MM.1S (cell line): ENCODE data around the gene CARS2.

Experiments used
- DNase-seq: peaks from one replicate; pipeline ENCODE4 v3.0.0-alpha.2; 2015
- H2AFZ ChIP-seq: fragments of 300-600 bp; sonication (generic); 2 replicates; pipeline ENCODE4 v1.6.0; 2016; ENCODE audit warnings: antibody characterized with exemption, low read length
- H3F3A ChIP-seq: fragments of 300-600 bp; sonication (generic); 2 replicates; pipeline ENCODE4 v1.6.1; 2016; ENCODE audit warnings: mild to moderate bottlenecking, antibody characterized with exemption, low read length, moderate library complexity, mixed read lengths; ENCODE audit not compliant: insufficient read depth
- H3K27ac ChIP-seq: fragments of 300-600 bp; sonication (generic); 2 replicates; pipeline ENCODE4 v1.5.1; 2016; ENCODE audit warnings: mild to moderate bottlenecking, low read length
- H3K27me3 ChIP-seq: fragments of 300-600 bp; sonication (generic); replicated peaks from 2 replicates; pipeline ENCODE4 v1.6.0; 2016; ENCODE audit warnings: low read length; ENCODE audit not compliant: insufficient read depth
- H3K36me3 ChIP-seq: fragments of 300-600 bp; sonication (generic); replicated peaks from 2 replicates; pipeline ENCODE4 v1.6.1; 2016; ENCODE audit warnings: mild to moderate bottlenecking, low read length, mixed read lengths; ENCODE audit not compliant: insufficient read depth
- H3K4me1 ChIP-seq: fragments of 300-600 bp; sonication (generic); 2 replicates; pipeline ENCODE4 v1.6.1; 2016; ENCODE audit warnings: low read length, mixed read lengths
- H3K4me2 ChIP-seq: fragments of 300-600 bp; sonication (generic); 2 replicates; pipeline ENCODE4 v1.6.0; 2016; ENCODE audit warnings: low read depth, low read length
- H3K4me3 ChIP-seq: fragments of 300-600 bp; sonication (generic); 2 replicates; pipeline ENCODE4 v1.5.1; 2016; ENCODE audit warnings: low read length, mixed read lengths
- H3K79me2 ChIP-seq: fragments of 300-600 bp; sonication (generic); 2 replicates; pipeline ENCODE4 v1.6.1; 2016; ENCODE audit warnings: mixed run types, low read length, mixed read lengths
- H3K9ac ChIP-seq: fragments of 300-600 bp; sonication (generic); 2 replicates; pipeline ENCODE4 v1.6.1; 2016; ENCODE audit warnings: low read length, mixed read lengths
- H3K9me2 ChIP-seq: fragments of 300-600 bp; sonication (generic); replicated peaks from 2 replicates; pipeline ENCODE4 v1.6.1; 2016; ENCODE audit warnings: mild to moderate bottlenecking, low read length, mixed read lengths; ENCODE audit not compliant: insufficient read depth
- H3K9me3 ChIP-seq: fragments of 300-600 bp; sonication (generic); replicated peaks from 2 replicates; pipeline ENCODE4 v1.6.1; 2016; ENCODE audit warnings: mild to moderate bottlenecking, low read length, mixed read lengths; ENCODE audit not compliant: insufficient read depth
- H4K20me1 ChIP-seq: fragments of 300-600 bp; sonication (generic); 2 replicates; pipeline ENCODE4 v1.6.1; 2016; ENCODE audit warnings: mild to moderate bottlenecking, low read length, moderate library complexity, mixed read lengths; ENCODE audit not compliant: insufficient read depth
- EZH2 ChIP-seq: fragments of 300-600 bp; sonication (generic); optimal IDR thresholded peaks from 2 replicates; pipeline ENCODE3; 2017; ENCODE audit warnings: low read depth, mild to moderate bottlenecking, antibody characterized with exemption, low read length, mixed read lengths
- EZH2phosphoT487 ChIP-seq: fragments of 300-600 bp; sonication (generic); IDR thresholded peaks from 2 replicates; pipeline ENCODE4 v1.6.1; 2018; ENCODE audit warnings: antibody characterized with exemption, low read length
- TF ChIP-seq, protein P1 (sequence below): fragments of 300-600 bp; sonication (generic); IDR thresholded peaks from 2 replicates; pipeline ENCODE4 v1.5.1; 2016; ENCODE audit warnings: antibody characterized with exemption, low read length, mixed read lengths

CARS2 gene

DNA sequence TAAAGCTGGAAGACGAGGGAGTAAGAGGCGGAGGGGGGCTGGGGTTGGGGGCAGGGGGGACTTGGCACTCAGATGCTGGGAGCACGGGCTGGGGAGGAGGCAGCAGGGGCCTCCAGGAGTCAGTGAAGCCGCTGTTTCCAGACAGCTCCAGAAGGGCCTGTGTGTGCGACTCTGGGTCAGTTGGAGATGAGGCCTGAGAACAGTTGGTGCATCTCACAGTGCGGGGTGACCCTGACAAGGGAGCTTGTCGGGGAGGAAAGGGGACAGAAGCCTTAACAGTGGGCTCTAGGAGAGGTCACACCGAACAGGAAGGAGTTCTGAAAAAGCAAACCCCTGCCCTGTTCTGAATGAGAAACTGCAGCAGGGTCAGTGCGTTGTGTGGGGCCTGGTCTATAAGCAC, 79.4 kb downstream of the CARS2 start:
- Histone ChIP-seq H3K4me2 (no peak overlapping the region), H3K79me2 (peaks cover 57% of the 10 kb centered on the region), H3K27me3 (no peaks in the 10 kb centered on the region), H2AFZ (no peak overlapping the region), H3K4me3 (no peak overlapping the region), H3K4me1 (no peaks in the 10 kb centered on the region), H3K36me3 (no peaks in the 10 kb centered on the region), H3K9ac (no peak overlapping the region), H3K9me2 (no peaks in the 10 kb centered on the region), H3F3A (no peaks in the 10 kb centered on the region), H3K27ac (no peak overlapping the region), H3K9me3 (no peaks in the 10 kb centered on the region), H4K20me1 (no peaks in the 10 kb centered on the region)
- no peak for DNase-seq
- TF ChIP-seq EZH2, result no peak
- no peak for TF ChIP-seq EZH2phosphoT487
- TF ChIP-seq, protein P1, sequence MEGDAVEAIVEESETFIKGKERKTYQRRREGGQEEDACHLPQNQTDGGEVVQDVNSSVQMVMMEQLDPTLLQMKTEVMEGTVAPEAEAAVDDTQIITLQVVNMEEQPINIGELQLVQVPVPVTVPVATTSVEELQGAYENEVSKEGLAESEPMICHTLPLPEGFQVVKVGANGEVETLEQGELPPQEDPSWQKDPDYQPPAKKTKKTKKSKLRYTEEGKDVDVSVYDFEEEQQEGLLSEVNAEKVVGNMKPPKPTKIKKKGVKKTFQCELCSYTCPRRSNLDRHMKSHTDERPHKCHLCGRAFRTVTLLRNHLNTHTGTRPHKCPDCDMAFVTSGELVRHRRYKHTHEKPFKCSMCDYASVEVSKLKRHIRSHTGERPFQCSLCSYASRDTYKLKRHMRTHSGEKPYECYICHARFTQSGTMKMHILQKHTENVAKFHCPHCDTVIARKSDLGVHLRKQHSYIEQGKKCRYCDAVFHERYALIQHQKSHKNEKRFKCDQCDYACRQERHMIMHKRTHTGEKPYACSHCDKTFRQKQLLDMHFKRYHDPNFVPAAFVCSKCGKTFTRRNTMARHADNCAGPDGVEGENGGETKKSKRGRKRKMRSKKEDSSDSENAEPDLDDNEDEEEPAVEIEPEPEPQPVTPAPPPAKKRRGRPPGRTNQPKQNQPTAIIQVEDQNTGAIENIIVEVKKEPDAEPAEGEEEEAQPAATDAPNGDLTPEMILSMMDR, result no peak

DNA sequence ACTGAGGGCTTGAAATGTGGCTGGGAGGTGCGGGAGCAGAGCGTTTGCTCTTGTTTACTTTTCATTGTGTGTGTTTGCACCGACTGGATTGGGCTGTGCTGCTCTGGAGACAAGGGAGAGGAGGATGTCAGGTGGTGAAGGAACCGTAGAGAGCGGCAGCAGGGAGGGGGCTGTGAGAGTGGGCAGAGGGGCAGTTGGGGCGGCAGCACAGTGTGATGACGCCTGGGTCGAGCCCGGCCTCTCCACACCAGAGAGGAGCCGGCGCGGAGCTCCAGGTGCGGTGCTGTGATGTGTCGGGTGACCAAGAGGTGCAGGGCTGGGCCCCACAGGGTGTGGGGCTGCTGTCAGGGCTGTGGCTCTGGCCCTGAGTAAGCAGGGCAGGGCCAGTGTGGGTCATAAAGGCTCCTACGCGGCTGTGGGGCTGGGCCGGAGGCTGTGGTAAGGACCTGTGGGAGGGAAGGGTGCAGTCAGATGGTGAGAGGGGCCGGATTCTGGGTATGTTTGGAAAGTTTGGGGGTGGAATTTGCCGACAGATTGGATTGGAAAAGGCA, 80.1 kb downstream of the CARS2 start:
- H2AFZ ChIP-seq, result no peak overlapping the region
- H3K4me2 ChIP-seq, result no peak overlapping the region
- H3K79me2 ChIP-seq, result peaks cover 57% of the 10 kb centered on the region
- H3K27ac ChIP-seq, result no peak overlapping the region
- H3K9me2 ChIP-seq, result no peaks in the 10 kb centered on the region
- H3K9me3 ChIP-seq, result no peaks in the 10 kb centered on the region
- no peaks in the 10 kb centered on the region for H3K27me3 ChIP-seq
- no peaks in the 10 kb centered on the region for H3K4me1 ChIP-seq
- no peaks in the 10 kb centered on the region for H3F3A ChIP-seq
- H4K20me1 ChIP-seq, result peaks cover 2% of the 10 kb centered on the region; the same call in 1 of the 2 replicates
- TF ChIP-seq, protein P1, result no peak
- TF ChIP-seq EZH2 (no peak), EZH2phosphoT487 (no peak)
- no peak overlapping the region for H3K9ac ChIP-seq
- DNase-seq, result no peak
- H3K36me3 ChIP-seq, result no peaks in the 10 kb centered on the region
- H3K4me3 ChIP-seq, result no peak overlapping the region

DNA sequence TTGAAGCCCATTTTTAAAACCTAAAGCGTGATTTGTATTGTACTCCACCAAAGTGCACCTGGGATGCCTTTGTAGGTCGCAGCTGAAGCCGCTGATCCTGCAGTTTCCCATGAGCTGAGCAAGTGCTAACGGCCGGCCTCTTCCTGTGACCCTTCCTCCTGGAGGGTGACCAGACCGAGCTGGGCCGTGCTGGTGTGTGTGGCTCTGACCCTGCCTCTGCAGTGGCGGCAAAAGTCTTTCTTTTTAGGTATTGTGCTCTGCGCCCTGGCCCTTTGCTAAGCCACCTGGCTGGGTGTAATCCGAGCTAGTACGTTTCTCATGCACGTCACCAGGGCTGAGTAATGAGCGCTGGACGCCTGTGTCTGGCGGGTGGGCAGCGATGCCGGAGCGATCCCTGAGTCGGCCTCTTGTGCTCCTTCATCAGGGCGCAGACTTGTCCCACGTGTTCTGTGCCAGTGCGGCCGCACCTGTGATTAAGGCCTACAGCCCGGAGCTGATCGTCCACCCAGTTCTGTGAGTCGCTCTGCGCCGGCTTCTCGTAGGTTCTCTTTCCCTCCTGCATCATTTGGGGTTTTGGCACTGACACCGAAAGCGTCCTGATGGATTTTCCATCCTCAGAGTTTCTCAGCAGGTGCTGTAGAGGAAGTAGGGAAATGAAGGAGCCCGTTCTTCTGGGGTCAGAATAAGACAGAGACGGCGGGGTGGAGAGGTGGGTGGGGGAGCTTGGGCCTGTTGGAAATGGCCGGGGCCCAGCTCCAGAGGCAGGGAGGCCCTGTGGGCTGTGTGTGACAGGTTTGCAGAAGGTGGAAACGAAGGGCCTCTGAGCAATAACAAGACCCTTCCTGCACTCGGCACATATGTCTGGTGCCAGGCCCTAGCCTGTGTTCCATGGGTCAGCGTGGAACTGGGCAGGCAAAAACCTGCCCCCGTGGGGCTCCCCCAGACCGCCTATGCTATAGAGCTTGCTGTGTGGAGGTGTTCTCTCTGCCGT, 80.9 kb downstream of the CARS2 start:
- Histone ChIP-seq H3K79me2 (peaks cover 57% of the 10 kb centered on the region), H3K9me3 (no peaks in the 10 kb centered on the region), H3F3A (no peaks in the 10 kb centered on the region), H3K9me2 (no peaks in the 10 kb centered on the region), H4K20me1 (peaks cover 4% of the 10 kb centered on the region; the same call in 1 of the 2 replicates), H3K27ac (no peak overlapping the region), H3K4me3 (no peak overlapping the region), H3K4me1 (no peaks in the 10 kb centered on the region), H3K9ac (no peak overlapping the region), H3K4me2 (no peak overlapping the region), H3K27me3 (no peaks in the 10 kb centered on the region), H3K36me3 (no peaks in the 10 kb centered on the region), H2AFZ (no peak overlapping the region)
- TF ChIP-seq EZH2 (no peak), EZH2phosphoT487 (no peak)
- TF ChIP-seq, protein P1, result no peak
- no peak for DNase-seq
